Esophagus squamous epithelium (tissue), 5 donors: ENCODE results near the gene FMNL1. TPM values are rescaled to one million over a fixed set of nuclear protein-coding genes. Genes with fewer than 3 reads are reported as not detected.
A peak's percentile ranks its signal among the peaks of the same experiment; 100 is the strongest.

Experiments used
- DNase-seq: peaks from one replicate; lab custom pipeline; 2025; lab: John Stamatoyannopoulos, UW
- H3K27ac ChIP-seq, 4 donors: fragments of 200-600 bp; sonication (generic); one replicate each; pipeline ENCODE4 v1.5.1; 2016 to 2019; ENCODE audit warnings: mild to moderate bottlenecking in 1 of 4
- H3K27me3 ChIP-seq, 4 donors: fragments of 200-600 bp; sonication (generic); 1 replicate in 3 of 4; 2 replicates in 1 of 4; pipeline versions ENCODE4 v1.5.1 to v1.6.0; 2017 to 2021; ENCODE audit warnings: antibody characterized with exemption in 1 of 4
- H3K36me3 ChIP-seq, 3 donors: fragments of 200-600 bp; sonication (generic); one replicate each; pipeline ENCODE4 v1.5.1; 2016 to 2019
- H3K4me1 ChIP-seq, 3 donors: fragments of 200-600 bp; sonication (generic); one replicate each; pipeline ENCODE4 v1.5.1; 2017 to 2019
- H3K4me3 ChIP-seq, 4 donors: fragments of 200-600 bp; sonication (generic); 1 replicate in 3 of 4; 2 replicates in 1 of 4; pipeline ENCODE4 v1.5.1; 2016 to 2019; ENCODE audit warnings: mild to moderate bottlenecking in 2 of 4, moderate library complexity in 1 of 4
- H3K9me3 ChIP-seq, 3 donors: fragments of 200-600 bp; sonication (generic); one replicate each; pipeline ENCODE4 v1.5.1; 2016 to 2019
- CTCF ChIP-seq, 6 experiments: fragments of 450-650 bp in 4 of 6; fragments of 200-600 bp in 2 of 6; sonication (generic) in 2 of 6; IDR thresholded peaks; one replicate each; pipeline ENCODE4 v1.5.1; 2016 to 2019; ENCODE audit warnings: antibody characterized with exemption in 6 of 6, mild to moderate bottlenecking in 4 of 6, moderate library complexity in 4 of 6
- POLR2A ChIP-seq, 4 donors: fragments of 450-650 bp; IDR thresholded peaks; one replicate each; pipeline ENCODE4 v1.6.1; 2017; ENCODE audit warnings: antibody characterized with exemption in 4 of 4, mild to moderate bottlenecking in 4 of 4, moderate library complexity in 3 of 4
- WGBS, 2 donors: methylation state at CpG; one replicate each; pipeline ENCODE4 v1.1.5; 2018; 5-methylcytosine and 5-hydroxymethylcytosine counted together
- intact Hi-C: fragments of 100-400 bp; cut with DNase I; formaldehyde crosslinking; loops from one replicate; pipeline ENCODE4 v1.15.0; 2022
- total RNA-seq, 4 donors: library from RNA; depleted of rRNA; stranded (reverse); fragments of >200 nt; gene quantifications; one replicate each; pipeline ENCODE4 v1.1.0, GENCODE V29; 2016
- donor health status: DM: yes; HTN: yes; CAD: no.

Gene FMNL1
- total RNA-seq, 4 donors from 2014 or later: 3.5 to 16.8 (median 6.9) TPM

GRCh38 chr17:45236282-45236606 is 14.6 kb downstream of the FMNL1 start:
- Histone ChIP-seq H3K9me3 (no peaks in the 10 kb centered on the region), H3K36me3 (peaks cover 0 to 28% (median 0%) of the 10 kb centered on the region in 3 donors), H3K4me3 (no peak overlapping the region), H3K4me1 (peaks cover 3 to 31% (median 5%) of the 10 kb centered on the region in 3 donors), H3K27ac (no peak overlapping the region), H3K27me3 (peaks cover 0 to 27% (median 2%) of the 10 kb centered on the region in 4 donors)
- 70% methylated on average over 5 of the region's 5 CpGs; no CpG with 5 or more reads in 1 of the 2 donors for WGBS, 2 donors
- no peak for TF ChIP-seq POLR2A (IDR thresholded peaks at IDR 0.05)
- TF ChIP-seq CTCF (IDR thresholded peaks at IDR 0.05): no peak
- intact Hi-C loops: no loop called here
- DNase-seq: no peak

- no peak for DNase-seq
- 72 to 83% methylated on average over 1 to 2 of the region's 2 CpGs for whole genome bisulfite sequencing, 2 donors
- intact Hi-C loops: no loop called here
- Histone ChIP-seq H3K4me1 (peaks cover 8 to 33% (median 8%) of the 10 kb centered on the region in 3 donors), H3K36me3 (peaks cover 0 to 28% (median 1%) of the 10 kb centered on the region in 3 donors), H3K27ac (no peak overlapping the region), H3K9me3 (no peaks in the 10 kb centered on the region), H3K27me3 (peaks cover 0 to 38% (median 3%) of the 10 kb centered on the region in 4 donors), H3K4me3 (no peak overlapping the region)
- no peak for TF ChIP-seq CTCF (IDR thresholded peaks at IDR 0.05)
- TF ChIP-seq POLR2A (IDR thresholded peaks at IDR 0.05): no peak
Observed at GRCh38 chr17:45237686-45238085, 16.0 kb downstream of the FMNL1 start.

GRCh38 chr17:45238155-45238774 is 16.6 kb downstream of the FMNL1 start:
- DNase-seq: no peak
- H3K27me3 ChIP-seq: peaks cover 0 to 38% (median 3%) of the 10 kb centered on the region in 4 donors
- H3K4me3 ChIP-seq: no peak overlapping the region
- H3K36me3 ChIP-seq: peaks cover 0 to 33% (median 6%) of the 10 kb centered on the region in 3 donors
- intact Hi-C loops: no loop called here
- no peaks in the 10 kb centered on the region for H3K9me3 ChIP-seq
- TF ChIP-seq POLR2A (IDR thresholded peaks at IDR 0.05): no peak
- TF ChIP-seq CTCF (IDR thresholded peaks at IDR 0.05): no peak
- WGBS, 2 donors: 90 to 92% methylated on average over 7 of the region's 7 CpGs
- H3K27ac ChIP-seq: no peak overlapping the region
- H3K4me1 ChIP-seq: peaks cover 8 to 33% (median 8%) of the 10 kb centered on the region in 3 donors

- H3K36me3 ChIP-seq: peaks cover 0 to 54% (median 6%) of the 10 kb centered on the region in 3 donors
- intact Hi-C loops: no loop called here
- H3K9me3 ChIP-seq: no peaks in the 10 kb centered on the region
- peaks cover 0 to 36% (median 3%) of the 10 kb centered on the region in 4 donors for H3K27me3 ChIP-seq
- no peak for DNase-seq
- WGBS, 2 donors: 38 to 61% methylated on average over 5 to 7 of the region's 21 CpGs
- TF ChIP-seq POLR2A (IDR thresholded peaks at IDR 0.05) (no peak), CTCF (IDR thresholded peaks at IDR 0.05) (no peak)
- H3K4me1 ChIP-seq: peaks cover 8 to 27% (median 8%) of the 10 kb centered on the region in 3 donors
- no peak overlapping the region for H3K27ac ChIP-seq
- H3K4me3 ChIP-seq: peak overlapping the region; percentile 7 to 55 (median 31)
Observed at GRCh38 chr17:45240905-45241327, 19.2 kb downstream of the FMNL1 start.

- no peaks in the 10 kb centered on the region for H3K9me3 ChIP-seq
- H3K4me3 ChIP-seq: peak overlapping the region; percentile 7 to 55 (median 31)
- TF ChIP-seq POLR2A (IDR thresholded peaks at IDR 0.05) (no peak), CTCF (IDR thresholded peaks at IDR 0.05) (no peak)
- no peak overlapping the region for H3K27ac ChIP-seq
- H3K27me3 ChIP-seq: peaks cover 0 to 32% (median 3%) of the 10 kb centered on the region in 4 donors
- DNase-seq: no peak
- peaks cover 0 to 55% (median 6%) of the 10 kb centered on the region in 3 donors for H3K36me3 ChIP-seq
- WGBS, 2 donors: no CpG with 5 or more reads among the region's 62 CpGs
- intact Hi-C loops: no loop called here
- H3K4me1 ChIP-seq: peaks cover 9 to 32% (median 12%) of the 10 kb centered on the region in 3 donors
Observed at GRCh38 chr17:45241328-45242028, 19.8 kb downstream of the FMNL1 start.
